ENCODE data around the gene LIF. TPM values are rescaled to one million over a fixed set of nuclear protein-coding genes. Genes with fewer than 3 reads are reported as not detected.

LIF gene
- total RNA-seq, result 2.7 TPM

GRCh38 chr22:30245985-30246813, at the start of gene LIF:
TSS of gene LIF (minus strand) at chr22:30246759. CDS start at chr22:30246695, 64 bp downstream.

GRCh38 chr22:30289141-30289979, 42.8 kb upstream of the LIF start, which contains the start of gene CASTOR1:
TSS of gene CASTOR1 (minus strand) at chr22:30289505. CDS start at chr22:30289497, 8 bp downstream.

GRCh38 chr22:30266445-30267381, 20.2 kb upstream of the LIF start, which contains the start of gene OSM:
TSS of gene OSM (minus strand) at chr22:30266851. CDS start at chr22:30266799, 52 bp downstream.

Other genes with a start within 250 kb of the LIF start
- not detected for gene HORMAD2, start 166.3 kb downstream of the LIF start, total RNA-seq
- 3.0 TPM for gene OSM, start 20.1 kb upstream of the LIF start, total RNA-seq
- 14.1 TPM for gene CASTOR1, start 42.7 kb upstream of the LIF start, total RNA-seq
- 18.0 TPM for gene TBC1D10A, start 80.2 kb upstream of the LIF start, total RNA-seq
- gene SF3A1, start 110.1 kb upstream of the LIF start, total RNA-seq, result 60.0 TPM
- 6.4 TPM for gene CCDC157, start 110.2 kb upstream of the LIF start, total RNA-seq
- gene RNF215, start 140.7 kb upstream of the LIF start, total RNA-seq, result 22.1 TPM
- 2.9 TPM for gene SEC14L2, start 150.3 kb upstream of the LIF start, total RNA-seq
- gene MTFP1, start 179.0 kb upstream of the LIF start, total RNA-seq, result 12.0 TPM
- gene SEC14L3, start 225.3 kb upstream of the LIF start, total RNA-seq, result not detected

All from metanephros (tissue), 1 donor.